IMR-90 (cell line): ENCODE measurements around the gene GOLGA8S. TPM values are rescaled to one million over a fixed set of nuclear protein-coding genes. Genes with fewer than 3 reads are reported as not detected.
"Not testable (repeated sequence)": the region's sequence is repeated elsewhere in the genome, so short reads cannot be mapped to it uniquely, and the experiment has no call there.

Source experiments
- ATAC-seq: fragments of 200-7000 bp; cut with Tn5 transposase; 2 replicates; pipeline ENCODE4 v1.9.1; 2020; ENCODE audit warnings: low read depth, mild to moderate bottlenecking, moderate library complexity
- BruUV-seq: library from RNA; stranded (reverse); fragments of 400-500 nt; replicated peaks from 2 replicates; lab custom pipeline; 2021; lab: Mats Ljungman, UMichigan
- CTCF ChIA-PET: fragments of 300-600 bp; formaldehyde crosslinking; extraction: SDS; loops from one replicate; lab custom pipeline; 2021; ENCODE audit warnings: antibody characterized with exemption; lab: Yijun Ruan, JAX
- POLR2A ChIA-PET: fragments of 300-600 bp; sonication (Branson Sonifier 250); formaldehyde crosslinking; loops from one replicate; lab custom pipeline; 2022; ENCODE audit warnings: antibody characterized with exemption; ENCODE audit not compliant: unreplicated experiment; lab: Charles Lee
- DNase-seq: peaks from one replicate; pipeline ENCODE4 v3.0.0; 2013
- H2AFZ ChIP-seq: replicated peaks from 2 replicates; pipeline ENCODE3; 2013; ENCODE audit warnings: low read length, mild to moderate bottlenecking; ENCODE audit not compliant: poor library complexity
- H2AK5ac ChIP-seq: 2 replicates; pipeline ENCODE4 v1.6.1; 2013; ENCODE audit warnings: low read depth, low read length, inconsistent platforms
- H2AK9ac ChIP-seq: replicated peaks from 2 replicates; pipeline ENCODE3; 2013; ENCODE audit warnings: mild to moderate bottlenecking, low read depth, low read length, moderate library complexity; ENCODE audit not compliant: poor library complexity
- H2BK120ac ChIP-seq: 2 replicates; pipeline ENCODE4 v1.6.1; 2013; ENCODE audit warnings: low read depth, low read length, inconsistent platforms
- H2BK15ac ChIP-seq: 3 replicates; pipeline ENCODE4 v1.6.1; 2013; ENCODE audit warnings: low read depth, low read length, inconsistent platforms
- H2BK20ac ChIP-seq: 2 replicates; pipeline ENCODE4 v1.6.1; 2013; ENCODE audit warnings: low read depth, mild to moderate bottlenecking, inconsistent platforms, low read length, moderate library complexity
- H2BK5ac ChIP-seq: 2 replicates; pipeline ENCODE4 v1.6.1; 2013; ENCODE audit warnings: mild to moderate bottlenecking, low read depth, low read length, inconsistent platforms; ENCODE audit not compliant: poor library complexity, severe bottlenecking
- H3K14ac ChIP-seq: replicated peaks from 2 replicates; pipeline ENCODE4 v1.6.1; 2013; ENCODE audit warnings: low read depth, low read length, inconsistent platforms
- H3K18ac ChIP-seq: 2 replicates; pipeline ENCODE4 v1.6.1; 2013; ENCODE audit warnings: low read depth, low read length, control low read depth
- H3K23ac ChIP-seq: 2 replicates; pipeline ENCODE4 v1.6.1; 2013; ENCODE audit warnings: low read depth, low read length, inconsistent platforms
- H3K27ac ChIP-seq: 2 replicates; pipeline ENCODE4 v1.5.1; 2013; ENCODE audit warnings: mild to moderate bottlenecking, control low read depth, low read length; ENCODE audit not compliant: insufficient read depth
- H3K27me3 ChIP-seq: 2 replicates; pipeline ENCODE4 v1.6.1; 2013; ENCODE audit warnings: low read length; ENCODE audit not compliant: control insufficient read depth, insufficient read depth
- H3K36me3 ChIP-seq: 2 replicates; pipeline ENCODE4 v1.6.1; 2013; ENCODE audit warnings: low read length, mixed read lengths; ENCODE audit not compliant: control insufficient read depth, insufficient read depth
- H3K4ac ChIP-seq: 2 replicates; pipeline ENCODE4 v1.6.1; 2013; ENCODE audit warnings: low read depth, low read length, inconsistent platforms
- H3K4me1 ChIP-seq: 2 replicates; pipeline ENCODE4 v1.6.1; 2013; ENCODE audit warnings: low read length, mixed read lengths; ENCODE audit not compliant: control insufficient read depth, insufficient read depth
- H3K4me2 ChIP-seq: 2 replicates; pipeline ENCODE4 v1.6.1; 2013; ENCODE audit warnings: low read depth, mild to moderate bottlenecking, control low read depth, low read length, moderate library complexity
- H3K4me3 ChIP-seq: 2 replicates; pipeline ENCODE4 v1.5.1; 2013; ENCODE audit warnings: low read depth, mild to moderate bottlenecking, control low read depth, low read length, moderate library complexity; ENCODE audit not compliant: insufficient read depth
- H3K56ac ChIP-seq: 2 replicates; pipeline ENCODE4 v1.6.1; 2013; ENCODE audit warnings: low read length, inconsistent platforms; ENCODE audit not compliant: insufficient read depth; ENCODE audit errors: extremely low read depth
- H3K79me1 ChIP-seq, 2 experiments: 2 replicates each; pipeline ENCODE4 v1.6.1; 2013; ENCODE audit warnings: low read length in 2 of 2, inconsistent platforms in 1 of 2, low read depth in 1 of 2
- H3K9ac ChIP-seq: 2 replicates; pipeline ENCODE4 v1.6.1; 2013; ENCODE audit warnings: low read depth, low read length, control low read depth
- H3K9me1 ChIP-seq: 2 replicates; pipeline ENCODE4 v1.6.1; 2013; ENCODE audit warnings: low read length, inconsistent platforms; ENCODE audit not compliant: insufficient read depth
- H3K9me3 ChIP-seq: 2 replicates; pipeline ENCODE4 v1.6.1; 2013; ENCODE audit warnings: low read length; ENCODE audit not compliant: control insufficient read depth, insufficient read depth
- H4K20me1 ChIP-seq: 2 replicates; pipeline ENCODE4 v1.6.1; 2013; ENCODE audit warnings: low read length, inconsistent platforms; ENCODE audit not compliant: insufficient read depth
- H4K5ac ChIP-seq: 2 replicates; pipeline ENCODE4 v1.6.1; 2013; ENCODE audit warnings: mild to moderate bottlenecking, low read depth, low read length, control low read depth
- H4K8ac ChIP-seq, 2 experiments: 2 replicates each; pipeline ENCODE4 v1.6.1; 2013; ENCODE audit warnings: low read depth in 2 of 2, low read length in 2 of 2, control low read depth in 1 of 2, inconsistent platforms in 1 of 2
- H4K91ac ChIP-seq: 2 replicates; pipeline ENCODE4 v1.6.1; 2013; ENCODE audit warnings: low read depth, low read length, inconsistent platforms; ENCODE audit not compliant: insufficient read depth
- BHLHE40 ChIP-seq: fragments of 150-350 bp; IDR thresholded peaks from 2 replicates; pipeline ENCODE4 v1.6.1; 2016; ENCODE audit warnings: mild to moderate bottlenecking, low read depth, low read length
- CEBPB ChIP-seq: IDR thresholded peaks from 2 replicates; pipeline ENCODE4 v1.6.1; 2012; ENCODE audit warnings: low read depth, low read length, improper control_type of control experiment
- CHD1 ChIP-seq: IDR thresholded peaks from 2 replicates; pipeline ENCODE4 v1.6.1; 2012; ENCODE audit warnings: low read depth, low read length, improper control_type of control experiment
- MAFK ChIP-seq: IDR thresholded peaks from 2 replicates; pipeline ENCODE4 v1.6.1; 2012; ENCODE audit warnings: low read depth, low read length, improper control_type of control experiment
- MAZ ChIP-seq: IDR thresholded peaks from 2 replicates; pipeline ENCODE4 v1.6.1; 2012; ENCODE audit warnings: low read depth, mild to moderate bottlenecking, low read length, improper control_type of control experiment, moderate library complexity, borderline replicate concordance
- MXI1 ChIP-seq: IDR thresholded peaks from 2 replicates; pipeline ENCODE4 v1.6.1; 2012; ENCODE audit warnings: low read depth, mild to moderate bottlenecking, low read length, moderate library complexity, borderline replicate concordance
- NFE2L2 ChIP-seq: fragments of 150-350 bp; IDR thresholded peaks from 2 replicates; pipeline ENCODE4 v1.6.1; 2016; ENCODE audit warnings: low read depth, mild to moderate bottlenecking, low read length
- POLR2A ChIP-seq: IDR thresholded peaks from 2 replicates; pipeline ENCODE4 v1.6.1; 2012; ENCODE audit warnings: mild to moderate bottlenecking, low read depth, low read length
- RCOR1 ChIP-seq: IDR thresholded peaks from 2 replicates; pipeline ENCODE4 v1.6.1; 2012; ENCODE audit warnings: mild to moderate bottlenecking, low read length, improper control_type of control experiment; ENCODE audit not compliant: insufficient replicate concordance
- RFX5 ChIP-seq: IDR thresholded peaks from 2 replicates; pipeline ENCODE4 v1.8.0; 2012; ENCODE audit warnings: low read depth, mild to moderate bottlenecking, low read length, moderate library complexity
- SMC3 ChIP-seq: fragments of 150-350 bp; IDR thresholded peaks from 2 replicates; pipeline ENCODE4 v1.6.1; 2016; ENCODE audit warnings: low read depth, mild to moderate bottlenecking, antibody characterized with exemption, low read length, moderate library complexity
- WGBS, 2 experiments: methylation state at CpG; one replicate each; pipeline versions ENCODE4 v1.1.5 to v1.1.7; 2013; ENCODE audit warnings: missing lambda C conversion rate in 2 of 2; ENCODE audit not compliant: insufficient read length in 1 of 2; ENCODE audit errors: extremely low coverage in 2 of 2; 5-methylcytosine and 5-hydroxymethylcytosine counted together
- dilution Hi-C: fragments of 300-500 bp; cut with HindIII; formaldehyde crosslinking; loops from one replicate; pipeline ENCODE4 v1.14.3; 2018; ENCODE audit warnings: low sequenced_read_pairs; ENCODE audit not compliant: unreplicated experiment
- in situ Hi-C: fragments of 300-500 bp; cut with MboI; formaldehyde crosslinking; loops from 3 replicates; pipeline ENCODE4 v1.14.3; 2019; ENCODE audit warnings: low sequenced_read_pairs, inconsistent platforms, mixed read lengths
- intact Hi-C: fragments of 100-400 bp; cut with micrococcal nuclease; formaldehyde crosslinking; loops from 2 replicates; pipeline ENCODE4 v1.10.0; 2022
- polyA plus RNA-seq, 3 experiments: library from polyadenylated mRNA; depleted of rRNA; stranded (reverse); fragments of >200 nt; gene quantifications; 2 replicates each; pipeline ENCODE4 v1.2.3, GENCODE V29; 2012; ENCODE audit warnings: low replicate concordance in 1 of 3
- total RNA-seq: library from RNA; depleted of rRNA; stranded (reverse); fragments of >200 nt; gene quantifications from 2 replicates; pipeline ENCODE4 v1.2.3, GENCODE V29; 2012
- TF ChIP-seq, protein P1 (sequence below): fragments of 150-350 bp; IDR thresholded peaks from 2 replicates; pipeline ENCODE4 v1.6.1; 2017; ENCODE audit warnings: mild to moderate bottlenecking, antibody characterized with exemption, low read length, low read depth

GOLGA8S gene
- total and polyA plus RNA-seq, 2 of the 4 experiments (the other 2 are of a cell fraction) = under 0.01 to 0.03 TPM

DNA sequence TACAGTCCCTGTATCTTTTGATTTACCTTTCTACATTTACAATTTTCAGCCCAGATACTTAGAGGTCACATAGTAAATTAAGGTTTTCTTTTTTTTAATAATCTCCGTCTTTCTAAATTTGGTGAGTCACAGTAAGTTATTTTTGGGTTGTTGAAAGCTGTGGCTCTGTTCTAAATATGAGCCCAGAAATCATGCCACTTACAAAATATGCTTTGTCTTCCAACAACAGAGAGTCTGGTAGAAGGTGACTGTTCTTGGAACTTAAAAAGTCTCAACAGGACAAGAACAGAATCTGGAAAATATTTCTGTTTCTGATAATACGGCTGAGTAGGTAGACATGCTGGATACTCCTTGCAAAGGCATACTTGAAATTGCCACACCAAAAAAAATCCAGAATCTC lies 16.0 kb downstream of the GOLGA8S start:
- ATAC-seq (no peak), DNase-seq (no peak)
- H2BK20ac ChIP-seq = no peak overlapping the region
- no peak overlapping the region for H3K4me3 ChIP-seq
- H4K91ac ChIP-seq = no peak overlapping the region
- in situ Hi-C loops (no loop called here), dilution Hi-C loops (no loop called here), intact Hi-C loops (no loop called here)
- H4K20me1 ChIP-seq = no peaks in the 10 kb centered on the region
- no peak overlapping the region for H2AK9ac ChIP-seq
- H2BK15ac ChIP-seq = no peak overlapping the region
- CTCF ChIA-PET = no interaction called here
- H3K23ac ChIP-seq = no peak overlapping the region
- H2AFZ ChIP-seq = no peak overlapping the region
- H4K8ac ChIP-seq = no peak overlapping the region
- H3K27me3 ChIP-seq = no peaks in the 10 kb centered on the region
- no peaks in the 10 kb centered on the region for H3K79me1 ChIP-seq
- no peaks in the 10 kb centered on the region for H3K36me3 ChIP-seq
- H4K5ac ChIP-seq = no peak overlapping the region
- no CpG with 5 or more reads among the region's 2 CpGs for WGBS, 2 experiments
- no peaks in the 10 kb centered on the region for H3K9me3 ChIP-seq
- H3K9ac ChIP-seq = no peak overlapping the region
- POLR2A ChIA-PET = no interaction called here
- TF ChIP-seq, protein P1, sequence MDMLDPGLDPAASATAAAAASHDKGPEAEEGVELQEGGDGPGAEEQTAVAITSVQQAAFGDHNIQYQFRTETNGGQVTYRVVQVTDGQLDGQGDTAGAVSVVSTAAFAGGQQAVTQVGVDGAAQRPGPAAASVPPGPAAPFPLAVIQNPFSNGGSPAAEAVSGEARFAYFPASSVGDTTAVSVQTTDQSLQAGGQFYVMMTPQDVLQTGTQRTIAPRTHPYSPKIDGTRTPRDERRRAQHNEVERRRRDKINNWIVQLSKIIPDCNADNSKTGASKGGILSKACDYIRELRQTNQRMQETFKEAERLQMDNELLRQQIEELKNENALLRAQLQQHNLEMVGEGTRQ = no peak
- no peak for TF ChIP-seq POLR2A
- TF ChIP-seq CHD1 = no peak
- TF ChIP-seq SMC3 = no peak
- no peak for TF ChIP-seq MAFK
- TF ChIP-seq RFX5 = no peak
- no peak for TF ChIP-seq MAZ
- TF ChIP-seq RCOR1 = no peak
- no peak for TF ChIP-seq MXI1
- TF ChIP-seq NFE2L2 = no peak
- TF ChIP-seq CEBPB = no peak
- TF ChIP-seq BHLHE40 = no peak
- H3K27ac ChIP-seq = no peak overlapping the region
- no TSS peak for BruUV-seq
- H2BK5ac ChIP-seq = no peak overlapping the region
- H3K14ac ChIP-seq = no peak overlapping the region
- no peak overlapping the region for H2BK120ac ChIP-seq
- no peak overlapping the region for H3K4ac ChIP-seq
- no peaks in the 10 kb centered on the region for H3K9me1 ChIP-seq
- H3K18ac ChIP-seq = no peak overlapping the region
- no peak overlapping the region for H3K56ac ChIP-seq
- H3K4me1 ChIP-seq = no peaks in the 10 kb centered on the region
- no peak overlapping the region for H2AK5ac ChIP-seq
- no peak overlapping the region for H3K4me2 ChIP-seq

DNA sequence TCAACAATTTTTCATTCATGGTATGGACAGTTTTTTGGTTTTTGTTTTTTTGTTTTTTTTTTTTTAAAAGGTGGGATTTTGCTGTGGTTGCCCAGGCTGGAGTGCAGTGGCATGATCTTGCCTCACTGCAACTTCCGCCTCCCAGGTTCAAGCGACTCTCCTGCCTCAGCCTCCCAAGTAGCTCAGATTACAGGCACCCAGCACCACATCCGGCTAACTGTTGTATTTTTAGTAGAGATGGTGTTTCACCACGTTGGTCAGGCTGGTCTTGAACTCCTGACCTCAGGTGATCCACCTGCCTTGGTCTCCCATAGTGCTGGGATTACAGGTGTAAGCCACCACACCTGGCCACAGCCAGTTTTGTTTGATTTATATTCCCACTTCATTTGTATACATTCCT lies 16.6 kb downstream of the GOLGA8S start:
- H2BK5ac ChIP-seq, H3K9ac ChIP-seq, H4K8ac ChIP-seq, H4K5ac ChIP-seq, H4K20me1 ChIP-seq, H3K79me1 ChIP-seq, H3K4me1 ChIP-seq, H3K18ac ChIP-seq, H2AK9ac ChIP-seq, H3K9me1 ChIP-seq, H4K91ac ChIP-seq, H2AK5ac ChIP-seq, CTCF ChIA-PET, POLR2A ChIA-PET, dilution Hi-C loops, H3K4me3 ChIP-seq, H2BK120ac ChIP-seq, H3K27me3 ChIP-seq, H3K56ac ChIP-seq, ATAC-seq, intact Hi-C loops, BruUV-seq, H3K23ac ChIP-seq, H3K4ac ChIP-seq, DNase-seq, H2AFZ ChIP-seq, H3K4me2 ChIP-seq, H3K9me3 ChIP-seq, H3K27ac ChIP-seq, H2BK20ac ChIP-seq, in situ Hi-C loops, H3K36me3 ChIP-seq, H3K14ac ChIP-seq, H2BK15ac ChIP-seq: not testable (repeated sequence)
- no CpG with 5 or more reads among the region's 4 CpGs for WGBS, 2 experiments
